Epithelial cell of proximal tubule (primary cell): ENCODE results near the gene TGM2. TPM values are rescaled to one million over a fixed set of nuclear protein-coding genes. Genes with fewer than 3 reads are reported as not detected.

ENCODE experiments used
- DNase-seq: peaks from one replicate; pipeline ENCODE4 v3.0.0-alpha.2; 2011; ENCODE audit warnings: low read depth
- H3K4me3 ChIP-seq: 2 replicates; pipeline ENCODE4 v1.5.1; 2011; ENCODE audit warnings: low read depth, mild to moderate bottlenecking, low read length
- total RNA-seq: library from RNA; depleted of rRNA; stranded (reverse); fragments of >200 nt; gene quantifications from 2 replicates; pipeline ENCODE4 v1.2.3, GENCODE V29; 2015
- TF ChIP-seq, protein P1 (sequence below): conservative IDR thresholded peaks from 2 replicates; pipeline ENCODE4 v1.5.1; 2012; ENCODE audit warnings: low read depth, mild to moderate bottlenecking, low read length

The TGM2 gene
- 137 and 150 TPM in 2 replicates for total RNA-seq

GRCh38 chr20:38165089-38165965 lies at the start of gene TGM2:
Gene TGM2 (minus strand): TSS chr20:38165270. CDS start chr20:38165198, 72 bp downstream.
- H3K4me3 ChIP-seq, result peak within 1 kb of the TSS; percentile 85
- TF ChIP-seq, protein P1, sequence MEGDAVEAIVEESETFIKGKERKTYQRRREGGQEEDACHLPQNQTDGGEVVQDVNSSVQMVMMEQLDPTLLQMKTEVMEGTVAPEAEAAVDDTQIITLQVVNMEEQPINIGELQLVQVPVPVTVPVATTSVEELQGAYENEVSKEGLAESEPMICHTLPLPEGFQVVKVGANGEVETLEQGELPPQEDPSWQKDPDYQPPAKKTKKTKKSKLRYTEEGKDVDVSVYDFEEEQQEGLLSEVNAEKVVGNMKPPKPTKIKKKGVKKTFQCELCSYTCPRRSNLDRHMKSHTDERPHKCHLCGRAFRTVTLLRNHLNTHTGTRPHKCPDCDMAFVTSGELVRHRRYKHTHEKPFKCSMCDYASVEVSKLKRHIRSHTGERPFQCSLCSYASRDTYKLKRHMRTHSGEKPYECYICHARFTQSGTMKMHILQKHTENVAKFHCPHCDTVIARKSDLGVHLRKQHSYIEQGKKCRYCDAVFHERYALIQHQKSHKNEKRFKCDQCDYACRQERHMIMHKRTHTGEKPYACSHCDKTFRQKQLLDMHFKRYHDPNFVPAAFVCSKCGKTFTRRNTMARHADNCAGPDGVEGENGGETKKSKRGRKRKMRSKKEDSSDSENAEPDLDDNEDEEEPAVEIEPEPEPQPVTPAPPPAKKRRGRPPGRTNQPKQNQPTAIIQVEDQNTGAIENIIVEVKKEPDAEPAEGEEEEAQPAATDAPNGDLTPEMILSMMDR, result peak; percentile 84
- DNase-seq, result no peak

GRCh38 chr20:38214256-38215193 lies 49.5 kb upstream of the TGM2 start:
- no peak for DNase-seq
- TF ChIP-seq, protein P1, result peak; percentile 12
- no peak overlapping the region for H3K4me3 ChIP-seq

- H3K4me3 ChIP-seq, result no peak overlapping the region
- no peak for DNase-seq
- TF ChIP-seq, protein P1, result no peak
Measured at GRCh38 chr20:38213607-38213940, 48.5 kb upstream of the TGM2 start.

DNA sequence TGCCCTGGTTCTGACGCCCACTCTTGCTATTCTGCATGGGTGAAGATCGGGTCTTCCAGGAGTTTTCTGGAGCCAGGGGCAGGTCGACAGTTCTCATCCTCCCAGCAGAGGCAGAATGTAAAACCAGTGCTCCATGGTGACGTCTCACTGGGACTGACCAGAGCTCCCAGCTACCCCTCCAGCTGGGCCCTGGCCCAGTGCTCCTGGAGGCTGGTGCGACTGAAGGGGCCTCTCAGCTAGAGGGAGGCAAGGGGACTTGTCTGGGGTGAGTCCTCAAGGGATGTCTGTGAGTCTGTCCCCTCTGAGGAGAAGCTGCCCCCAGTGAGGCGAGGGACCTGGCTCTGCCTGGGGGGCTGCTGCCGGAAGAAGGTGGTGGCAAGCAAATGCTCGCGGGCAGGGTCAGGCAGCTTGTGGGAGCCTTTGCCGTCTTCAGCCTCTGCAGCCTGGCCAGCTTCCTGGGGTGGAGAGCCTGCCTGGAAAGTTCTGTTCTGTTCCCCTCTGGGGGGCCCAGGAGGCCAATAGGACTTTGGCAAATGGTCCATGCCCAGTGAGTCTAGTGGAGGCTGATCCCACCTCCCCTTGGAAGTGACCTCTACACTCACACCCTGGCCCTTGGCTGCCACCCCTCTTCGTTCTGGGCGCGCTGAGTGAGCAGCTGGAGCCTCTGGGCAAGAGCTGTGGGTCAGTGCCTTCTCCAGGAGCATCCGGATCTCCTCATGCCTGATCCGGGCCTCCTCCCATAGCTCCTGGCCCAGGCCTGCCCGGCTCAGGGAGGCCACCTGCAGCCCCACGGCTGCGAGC lies 47.9 kb upstream of the TGM2 start:
- no peak overlapping the region for H3K4me3 ChIP-seq
- TF ChIP-seq, protein P1, result no peak
- no peak for DNase-seq

DNA sequence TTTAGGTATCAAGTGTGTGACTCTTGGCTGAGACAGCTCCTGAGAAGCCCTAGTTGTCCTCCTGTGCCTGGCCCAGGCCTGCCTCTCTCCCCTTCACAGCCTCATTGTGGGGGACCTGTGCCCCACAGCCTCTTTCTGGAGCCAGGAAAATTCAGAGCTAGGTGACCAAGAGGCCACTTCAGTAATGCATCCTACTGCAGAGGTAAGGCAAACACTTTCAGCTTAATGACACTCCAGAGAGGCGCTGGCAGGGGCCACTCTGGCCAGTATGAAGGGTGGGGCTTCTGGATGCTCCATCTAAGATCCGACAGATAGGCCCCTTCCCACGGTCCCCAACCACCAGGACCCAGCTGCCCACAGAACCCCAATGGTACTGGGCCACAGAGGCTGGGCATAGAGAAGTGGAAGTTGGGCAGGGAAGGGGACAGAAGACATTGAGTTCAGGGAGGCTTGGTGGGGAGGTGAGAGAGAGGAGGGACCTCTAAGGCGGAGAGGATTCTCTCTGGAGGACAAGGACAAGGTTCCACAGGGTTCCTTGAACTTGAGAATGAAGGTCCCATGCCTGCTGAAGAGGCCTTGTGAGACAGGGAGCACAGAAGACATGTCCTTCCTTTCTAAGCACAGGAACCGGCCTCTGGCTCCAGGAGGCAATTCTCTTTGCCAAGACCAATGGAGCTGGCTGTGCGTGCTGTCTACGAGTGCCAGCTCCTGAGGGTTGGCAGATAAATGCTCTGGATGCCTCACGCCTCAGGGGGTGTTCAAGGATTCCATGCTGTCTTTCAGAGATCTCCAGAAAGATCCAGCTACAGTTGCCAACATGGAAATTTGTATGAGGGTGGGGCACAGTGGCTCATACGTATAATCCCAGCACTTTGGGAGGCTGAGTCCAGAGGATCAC lies 46.4 kb upstream of the TGM2 start:
- TF ChIP-seq, protein P1, result no peak
- no peak for DNase-seq
- no peak overlapping the region for H3K4me3 ChIP-seq
